Measurements from ENCODE around the gene PDIA4. TPM values are rescaled to one million over a fixed set of nuclear protein-coding genes. Genes with fewer than 3 reads are reported as not detected.

Gene PDIA4
- total RNA-seq, 3 donors from 2014 or later: 53.4 to 101 (median 68.3) TPM

GRCh38 chr7:149007146-149007545, 21.2 kb downstream of the PDIA4 start:
- no peak for TF ChIP-seq CTCF (IDR thresholded peaks at IDR 0.05)
- TF ChIP-seq POLR2AphosphoS5 (IDR thresholded peaks at IDR 0.05): no peak
- no peak for TF ChIP-seq POLR2A (IDR thresholded peaks at IDR 0.05)
- no peaks in the 10 kb centered on the region for H3K4me1 ChIP-seq
- H3K4me3 ChIP-seq: no peak overlapping the region
- H3K9me3 ChIP-seq: no peaks in the 10 kb centered on the region
- H3K27ac ChIP-seq: no peak overlapping the region
- H3K36me3 ChIP-seq: no peaks in the 10 kb centered on the region
- intact Hi-C loops (cut with DNase I; ENCODE audit: low total_unique reads): loop anchor here (10.0 kb wide), 1 partner anchor 58 kb away; no protein-coding TSS in a partner anchor
- H3K27me3 ChIP-seq: no peaks in the 10 kb centered on the region
- DNase-seq (ENCODE audit: low spot score in 2 of 2): no peak

GRCh38 chr7:149006345-149006725, 22.0 kb downstream of the PDIA4 start:
- Histone ChIP-seq H3K4me1 (no peaks in the 10 kb centered on the region), H3K27ac (no peak overlapping the region), H3K36me3 (no peaks in the 10 kb centered on the region), H3K4me3 (no peak overlapping the region), H3K27me3 (no peaks in the 10 kb centered on the region), H3K9me3 (no peaks in the 10 kb centered on the region)
- intact Hi-C loops (cut with DNase I; ENCODE audit: low total_unique reads): loop anchor here (10.0 kb wide), 1 partner anchor 58 kb away; no protein-coding TSS in a partner anchor
- no peak for DNase-seq (ENCODE audit: low spot score in 2 of 2)
- TF ChIP-seq CTCF (IDR thresholded peaks at IDR 0.05): no peak
- no peak for TF ChIP-seq POLR2A (IDR thresholded peaks at IDR 0.05)
- no peak for TF ChIP-seq POLR2AphosphoS5 (IDR thresholded peaks at IDR 0.05)

- H3K9me3 ChIP-seq: no peaks in the 10 kb centered on the region
- H3K4me3 ChIP-seq: no peak overlapping the region
- peak; percentile 49 to 66 for DNase-seq (ENCODE audit: low spot score in 2 of 2)
- H3K27ac ChIP-seq: no peak overlapping the region
- intact Hi-C loops (cut with DNase I; ENCODE audit: low total_unique reads): loop anchor here (10.0 kb wide), 1 partner anchor 59 kb away; no protein-coding TSS in a partner anchor
- TF ChIP-seq POLR2A (IDR thresholded peaks at IDR 0.05) (no peak), CTCF (IDR thresholded peaks at IDR 0.05) (peak in 2 of 3 donors; percentile 74 to 80), POLR2AphosphoS5 (IDR thresholded peaks at IDR 0.05) (no peak)
- H3K4me1 ChIP-seq: no peaks in the 10 kb centered on the region
- no peaks in the 10 kb centered on the region for H3K36me3 ChIP-seq
- no peaks in the 10 kb centered on the region for H3K27me3 ChIP-seq
Measured at GRCh38 chr7:149005427-149006344, 22.6 kb downstream of the PDIA4 start.

GRCh38 chr7:149004405-149005370, 23.6 kb downstream of the PDIA4 start:
- Histone ChIP-seq H3K27me3 (no peaks in the 10 kb centered on the region), H3K27ac (peak overlapping the region in 1 of 2 donors; percentile 19), H3K9me3 (no peaks in the 10 kb centered on the region), H3K4me3 (no peak overlapping the region), H3K36me3 (no peaks in the 10 kb centered on the region), H3K4me1 (no peaks in the 10 kb centered on the region)
- peak in 1 of 2 donors; percentile 78 for DNase-seq (ENCODE audit: low spot score in 2 of 2)
- TF ChIP-seq CTCF (IDR thresholded peaks at IDR 0.05) (no peak), POLR2AphosphoS5 (IDR thresholded peaks at IDR 0.05) (no peak), POLR2A (IDR thresholded peaks at IDR 0.05) (no peak)
- intact Hi-C loops (cut with DNase I; ENCODE audit: low total_unique reads): loop anchor here (10.0 kb wide), 1 partner anchor 60 kb away; no protein-coding TSS in a partner anchor
